Measurements from ENCODE around the gene RAD51B. TPM values are rescaled to one million over a fixed set of nuclear protein-coding genes. Genes with fewer than 3 reads are reported as not detected.
A peak's percentile ranks its signal among the peaks of the same experiment; 100 is the strongest.

RAD51B gene
- total and polyA plus RNA-seq, 2 donors (not counting 1 experiment from before 2014, with no cell fraction given): 4.6 to 16.3 TPM

GRCh38 chr14:68041876-68042354 lies 222.3 kb downstream of the RAD51B start:
- no peaks in the 10 kb centered on the region for H3K36me3 ChIP-seq (ENCODE audit: control insufficient read depth, insufficient read depth, low read length)
- H3K4me2 ChIP-seq (ENCODE audit: extremely low read depth, insufficient read depth, low read length): no peak overlapping the region
- H3K4me1 ChIP-seq (ENCODE audit: control insufficient read depth, extremely low read depth, insufficient read depth, low read length): no peaks in the 10 kb centered on the region
- H3K27ac ChIP-seq (ENCODE audit: insufficient read depth, low read length): no peak overlapping the region
- H2AFZ ChIP-seq (ENCODE audit: low read length): no peak overlapping the region
- TF ChIP-seq CTCF (conservative IDR thresholded peaks at IDR 0.05 in 1 of 2, IDR thresholded peaks at IDR 0.05 in 1 of 2; ENCODE audit: low read depth in 1 of 2, low read length in 2 of 2): no peak
- TF ChIP-seq EZH2 (IDR thresholded peaks at IDR 0.05; ENCODE audit: low read length, missing control alignments): no peak
- no peaks in the 10 kb centered on the region for H3K79me2 ChIP-seq (ENCODE audit: control insufficient read depth, insufficient read depth, low read length)
- no peak overlapping the region for H3K4me3 ChIP-seq (replicated peaks in 1 of 4; ENCODE audit: control extremely low read depth in 1 of 4, insufficient read depth in 1 of 4, low read depth in 3 of 4, low read length in 4 of 4)
- no peaks in the 10 kb centered on the region for H3K9me3 ChIP-seq (ENCODE audit: control insufficient read depth, insufficient read depth, low read depth, low read length)
- H3K27me3 ChIP-seq (ENCODE audit: control insufficient read depth, insufficient read depth, low read length): no peaks in the 10 kb centered on the region
- no peak overlapping the region for H3K9ac ChIP-seq (ENCODE audit: insufficient read depth, low read length)
- DNase-seq (ENCODE audit: low read depth in 2 of 2): no peak
- H4K20me1 ChIP-seq (ENCODE audit: control insufficient read depth, extremely low read depth, insufficient read depth, low read length): no peaks in the 10 kb centered on the region

GRCh38 chr14:68042586-68043210 lies 223.1 kb downstream of the RAD51B start:
- peak; percentile 19 to 22 for DNase-seq (ENCODE audit: low read depth in 2 of 2)
- no peak overlapping the region for H2AFZ ChIP-seq (ENCODE audit: low read length)
- no peak overlapping the region for H3K27ac ChIP-seq (ENCODE audit: insufficient read depth, low read length)
- H3K9me3 ChIP-seq (ENCODE audit: control insufficient read depth, insufficient read depth, low read depth, low read length): no peaks in the 10 kb centered on the region
- TF ChIP-seq CTCF (conservative IDR thresholded peaks at IDR 0.05 in 1 of 2, IDR thresholded peaks at IDR 0.05 in 1 of 2; ENCODE audit: low read depth in 1 of 2, low read length in 2 of 2) (no peak), EZH2 (IDR thresholded peaks at IDR 0.05; ENCODE audit: low read length, missing control alignments) (no peak)
- H3K79me2 ChIP-seq (ENCODE audit: control insufficient read depth, insufficient read depth, low read length): no peaks in the 10 kb centered on the region
- H3K4me1 ChIP-seq (ENCODE audit: control insufficient read depth, extremely low read depth, insufficient read depth, low read length): no peaks in the 10 kb centered on the region
- no peak overlapping the region for H3K4me2 ChIP-seq (ENCODE audit: extremely low read depth, insufficient read depth, low read length)
- no peak overlapping the region for H3K4me3 ChIP-seq (replicated peaks in 1 of 4; ENCODE audit: control extremely low read depth in 1 of 4, insufficient read depth in 1 of 4, low read depth in 3 of 4, low read length in 4 of 4)
- no peaks in the 10 kb centered on the region for H3K36me3 ChIP-seq (ENCODE audit: control insufficient read depth, insufficient read depth, low read length)
- H3K9ac ChIP-seq (ENCODE audit: insufficient read depth, low read length): no peak overlapping the region
- no peaks in the 10 kb centered on the region for H4K20me1 ChIP-seq (ENCODE audit: control insufficient read depth, extremely low read depth, insufficient read depth, low read length)
- no peaks in the 10 kb centered on the region for H3K27me3 ChIP-seq (ENCODE audit: control insufficient read depth, insufficient read depth, low read length)

- H3K27ac ChIP-seq (ENCODE audit: insufficient read depth, low read length): no peak overlapping the region
- H3K9me3 ChIP-seq (ENCODE audit: control insufficient read depth, insufficient read depth, low read depth, low read length): no peaks in the 10 kb centered on the region
- no peaks in the 10 kb centered on the region for H3K79me2 ChIP-seq (ENCODE audit: control insufficient read depth, insufficient read depth, low read length)
- H3K27me3 ChIP-seq (ENCODE audit: control insufficient read depth, insufficient read depth, low read length): no peaks in the 10 kb centered on the region
- H3K4me1 ChIP-seq (ENCODE audit: control insufficient read depth, extremely low read depth, insufficient read depth, low read length): no peaks in the 10 kb centered on the region
- H3K9ac ChIP-seq (ENCODE audit: insufficient read depth, low read length): no peak overlapping the region
- TF ChIP-seq CTCF (conservative IDR thresholded peaks at IDR 0.05 in 1 of 2, IDR thresholded peaks at IDR 0.05 in 1 of 2; ENCODE audit: low read depth in 1 of 2, low read length in 2 of 2): no peak
- TF ChIP-seq EZH2 (IDR thresholded peaks at IDR 0.05; ENCODE audit: low read length, missing control alignments): no peak
- H3K4me3 ChIP-seq (replicated peaks in 1 of 4; ENCODE audit: control extremely low read depth in 1 of 4, insufficient read depth in 1 of 4, low read depth in 3 of 4, low read length in 4 of 4): no peak overlapping the region
- no peaks in the 10 kb centered on the region for H3K36me3 ChIP-seq (ENCODE audit: control insufficient read depth, insufficient read depth, low read length)
- no peaks in the 10 kb centered on the region for H4K20me1 ChIP-seq (ENCODE audit: control insufficient read depth, extremely low read depth, insufficient read depth, low read length)
- DNase-seq (ENCODE audit: low read depth in 2 of 2): no peak
- H3K4me2 ChIP-seq (ENCODE audit: extremely low read depth, insufficient read depth, low read length): no peak overlapping the region
- H2AFZ ChIP-seq (ENCODE audit: low read length): no peak overlapping the region
Measured at GRCh38 chr14:68043752-68044151, 224.2 kb downstream of the RAD51B start.
